ENCODE measurements around the gene RNH1. TPM values are rescaled to one million over a fixed set of nuclear protein-coding genes. Genes with fewer than 3 reads are reported as not detected.

The RNH1 gene
- total RNA-seq, 1 experiment from 2014 or later: 147 TPM

Other genes starting within 250 kb of the RNH1 start
- not detected in 2 replicates for gene NLRP6, start 228.8 kb downstream of the RNH1 start, total RNA-seq (2014; rRNA removed; shearing (Covaris generic))
- 1.3 and 1.6 TPM in 2 replicates for gene PGGHG, start 218.1 kb downstream of the RNH1 start, total RNA-seq (2014; rRNA removed; shearing (Covaris generic))
- not detected in 2 replicates for gene IFITM5, start 207.7 kb downstream of the RNH1 start, total RNA-seq (2014; rRNA removed; shearing (Covaris generic))
- 28.0 and 30.6 TPM in 2 replicates for gene IFITM2, start 199.4 kb downstream of the RNH1 start, total RNA-seq (2014; rRNA removed; shearing (Covaris generic))
- gene IFITM1, start 193.2 kb downstream of the RNH1 start, total RNA-seq (2014; rRNA removed; shearing (Covaris generic)): 13.6 and 14.3 TPM in 2 replicates
- gene IFITM3, start 186.4 kb downstream of the RNH1 start, total RNA-seq (2014; rRNA removed; shearing (Covaris generic)): 102 and 111 TPM in 2 replicates
- gene B4GALNT4, start 137.7 kb downstream of the RNH1 start, total RNA-seq (2014; rRNA removed; shearing (Covaris generic)): not detected in 2 replicates
- 0.84 and 2.9 TPM in 2 replicates for gene PKP3, start 113.0 kb downstream of the RNH1 start, total RNA-seq (2014; rRNA removed; shearing (Covaris generic))
- 14.3 and 19.2 TPM in 2 replicates for gene SIGIRR, start 92.2 kb downstream of the RNH1 start, total RNA-seq (2014; rRNA removed; shearing (Covaris generic))
- not detected in 2 replicates for gene ANO9, start 65.2 kb downstream of the RNH1 start, total RNA-seq (2014; rRNA removed; shearing (Covaris generic))
- 13.2 and 16.8 TPM in 2 replicates for gene PTDSS2, start 57.0 kb downstream of the RNH1 start, total RNA-seq (2014; rRNA removed; shearing (Covaris generic))
- gene HRAS, start 28.3 kb upstream of the RNH1 start, total RNA-seq (2014; rRNA removed; shearing (Covaris generic)): 65.8 and 81.1 TPM in 2 replicates
- gene LRRC56, start 30.3 kb upstream of the RNH1 start, total RNA-seq (2014; rRNA removed; shearing (Covaris generic)): 0.29 TPM in 1 of 2 replicates, not detected in the other
- gene LMNTD2, start 53.5 kb upstream of the RNH1 start, total RNA-seq (2014; rRNA removed; shearing (Covaris generic)): 0.24 and 0.29 TPM in 2 replicates
- gene RASSF7, start 53.7 kb upstream of the RNH1 start, total RNA-seq (2014; rRNA removed; shearing (Covaris generic)): 7.4 and 16.4 TPM in 2 replicates
- 12.5 and 14.8 TPM in 2 replicates for gene PHRF1, start 69.2 kb upstream of the RNH1 start, total RNA-seq (2014; rRNA removed; shearing (Covaris generic))
- gene IRF7, start 108.7 kb upstream of the RNH1 start, total RNA-seq (2014; rRNA removed; shearing (Covaris generic)): 4.7 and 5.1 TPM in 2 replicates
- gene CDHR5, start 117.7 kb upstream of the RNH1 start, total RNA-seq (2014; rRNA removed; shearing (Covaris generic)): not detected in 2 replicates
- not detected in 2 replicates for gene SCT, start 119.9 kb upstream of the RNH1 start, total RNA-seq (2014; rRNA removed; shearing (Covaris generic))
- gene DRD4, start 130.0 kb upstream of the RNH1 start, total RNA-seq (2014; rRNA removed; shearing (Covaris generic)): not detected in 2 replicates
- gene DEAF1, start 188.0 kb upstream of the RNH1 start, total RNA-seq (2014; rRNA removed; shearing (Covaris generic)): 15.4 and 23.8 TPM in 2 replicates
- 15.6 and 18.6 TPM in 2 replicates for gene TMEM80, start 188.6 kb upstream of the RNH1 start, total RNA-seq (2014; rRNA removed; shearing (Covaris generic))
- gene EPS8L2, start 199.0 kb upstream of the RNH1 start, total RNA-seq (2014; rRNA removed; shearing (Covaris generic)): 3.4 and 5.7 TPM in 2 replicates
- 166 and 168 TPM in 2 replicates for gene TALDO1, start 240.2 kb upstream of the RNH1 start, total RNA-seq (2014; rRNA removed; shearing (Covaris generic))